Stimulated activated CD8-positive, alpha-beta memory T cell treated with anti-CD3 and anti-CD28 coated beads, Interleukin-15, amount 100 ng/mL, for 48 hours (primary cell): ENCODE measurements around the gene TUBB4B.
A peak's percentile ranks its signal among the peaks of the same experiment; 100 is the strongest.

Experiments used
- DNase-seq, 2 donors: peaks; one replicate each; pipeline ENCODE4 v3.0.0-alpha.2; 2020; ENCODE audit warnings: low read depth in 2 of 2

Gene TUBB4B

DNA sequence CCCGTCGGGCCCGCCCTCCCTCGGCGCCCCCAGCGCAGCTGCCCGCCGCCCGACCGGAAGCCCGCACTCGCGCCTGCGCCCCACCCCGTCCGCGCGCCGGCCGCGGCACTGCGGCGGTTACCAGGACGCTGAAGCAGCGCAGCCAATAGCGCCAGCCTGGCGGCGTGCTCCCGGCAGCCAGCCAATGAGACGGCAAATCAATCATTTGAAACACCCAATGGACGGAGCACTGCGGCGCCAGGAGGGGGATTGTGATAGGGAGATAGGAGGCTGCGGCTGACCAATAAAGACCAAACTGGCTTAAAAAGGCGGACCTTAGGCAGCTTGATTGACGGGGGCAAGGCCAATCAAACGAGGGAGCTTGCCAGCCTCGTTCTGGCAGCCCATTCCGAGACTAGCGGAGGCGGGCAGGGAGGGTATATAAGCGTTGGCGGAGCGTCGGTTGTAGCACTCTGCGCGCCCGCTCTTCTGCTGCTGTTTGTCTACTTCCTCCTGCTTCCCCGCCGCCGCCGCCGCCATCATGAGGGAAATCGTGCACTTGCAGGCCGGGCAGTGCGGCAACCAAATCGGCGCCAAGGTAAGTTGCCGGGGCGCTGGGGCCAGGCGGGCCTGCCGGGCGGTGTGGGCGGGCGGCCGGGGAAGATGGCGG is at the start of gene TUBB4B:
TUBB4B (plus strand) TSS at position 447 of the 649 bp plus-strand sequence; CDS start at position 521, 74 bp downstream.
- peak; percentile 97 to 98 for DNase-seq

DNA sequence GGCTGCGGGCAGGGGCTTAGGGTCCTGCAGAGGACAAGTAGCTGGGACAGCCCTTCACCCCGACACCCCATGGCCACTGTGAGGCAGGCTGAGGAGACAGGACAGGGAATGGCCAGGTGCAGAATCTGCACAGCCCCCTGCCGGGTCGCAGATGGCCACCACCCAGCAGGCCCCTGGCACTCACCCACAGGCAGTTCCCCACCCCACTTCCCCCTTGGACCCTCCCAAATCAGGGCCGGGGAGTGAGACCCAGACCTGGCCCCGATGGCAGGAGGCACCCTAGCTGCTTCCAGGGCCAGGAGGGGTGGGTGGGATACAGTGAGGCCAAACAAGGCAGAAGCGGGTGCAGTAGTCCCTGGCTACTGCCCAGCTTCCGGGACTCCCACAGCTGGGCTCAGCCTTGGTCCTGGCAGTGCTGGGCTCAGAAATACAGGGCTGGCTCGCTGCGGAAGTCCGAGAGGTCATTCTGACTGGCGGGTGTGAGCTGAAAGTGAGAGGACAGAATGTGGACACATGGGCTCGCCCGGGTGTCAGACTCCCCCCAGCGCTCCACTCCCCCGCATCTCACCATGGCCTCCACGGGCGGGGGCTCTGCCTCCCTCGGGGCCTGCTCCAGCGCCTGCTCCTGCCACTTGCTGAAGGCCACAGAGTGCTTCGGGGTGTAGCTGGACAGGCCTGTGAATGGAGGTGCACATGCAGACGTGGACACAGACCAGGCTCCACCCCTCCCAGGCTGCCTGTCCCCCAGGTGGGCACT is 49.2 kb upstream of the TUBB4B start:
- DNase-seq = no peak

DNA sequence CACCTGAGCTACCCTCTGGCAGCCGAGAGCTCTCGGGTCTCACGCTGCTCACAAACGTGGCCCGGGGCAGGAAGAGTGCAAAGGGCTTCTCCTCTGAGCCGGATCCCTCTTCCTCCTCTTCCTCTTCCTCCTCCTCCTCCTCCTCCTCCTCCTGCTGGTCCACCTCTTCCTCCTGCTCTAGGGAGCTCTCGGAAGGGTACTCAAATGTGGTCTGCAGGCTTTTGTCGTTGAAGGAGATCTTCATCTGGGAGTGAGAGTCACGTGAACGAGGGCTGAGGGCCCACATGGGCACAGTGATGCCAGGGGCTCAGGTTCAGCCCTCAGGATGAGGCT is 48.7 kb upstream of the TUBB4B start:
- no peak for DNase-seq

DNA sequence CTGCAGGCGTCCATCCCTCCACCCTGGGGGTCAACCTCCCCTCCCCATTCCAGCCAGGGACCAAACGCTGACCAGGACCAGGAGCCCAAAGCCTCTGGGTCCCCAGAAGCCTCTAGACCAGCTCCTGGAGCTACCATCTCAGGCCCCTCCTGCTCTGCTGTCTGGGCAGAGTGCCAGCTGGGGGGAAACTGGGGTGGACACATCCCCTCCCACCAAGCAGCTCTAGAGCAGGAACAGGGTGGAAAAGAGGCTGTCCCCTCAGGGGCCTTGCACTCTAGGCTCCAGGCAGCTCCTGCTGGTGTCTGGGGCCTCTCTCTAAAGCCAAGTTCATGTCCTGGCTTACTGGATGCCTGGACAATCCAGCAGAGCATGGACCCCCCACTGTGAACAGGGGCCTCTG is 48.2 kb upstream of the TUBB4B start:
- DNase-seq = no peak

DNA sequence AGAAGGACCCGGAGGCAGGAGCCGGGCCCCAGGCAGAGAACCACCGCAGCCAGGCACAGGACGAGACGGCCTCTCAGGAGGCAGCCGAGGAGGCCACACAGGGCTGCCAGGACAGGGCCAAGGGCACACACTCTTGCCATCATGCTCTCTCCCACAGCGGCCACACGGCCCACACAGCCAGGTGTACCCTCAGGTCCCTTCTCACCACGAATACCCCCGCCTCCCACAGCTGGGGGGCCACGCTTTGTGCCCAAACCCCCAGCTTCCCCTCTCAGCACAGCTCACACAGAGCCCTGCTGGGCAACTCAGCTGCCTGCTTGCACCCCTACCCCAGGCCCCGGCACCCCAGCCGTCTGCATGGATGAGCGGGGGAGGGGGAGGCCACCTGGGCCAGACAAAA is 47.3 kb upstream of the TUBB4B start:
- DNase-seq = no peak

DNA sequence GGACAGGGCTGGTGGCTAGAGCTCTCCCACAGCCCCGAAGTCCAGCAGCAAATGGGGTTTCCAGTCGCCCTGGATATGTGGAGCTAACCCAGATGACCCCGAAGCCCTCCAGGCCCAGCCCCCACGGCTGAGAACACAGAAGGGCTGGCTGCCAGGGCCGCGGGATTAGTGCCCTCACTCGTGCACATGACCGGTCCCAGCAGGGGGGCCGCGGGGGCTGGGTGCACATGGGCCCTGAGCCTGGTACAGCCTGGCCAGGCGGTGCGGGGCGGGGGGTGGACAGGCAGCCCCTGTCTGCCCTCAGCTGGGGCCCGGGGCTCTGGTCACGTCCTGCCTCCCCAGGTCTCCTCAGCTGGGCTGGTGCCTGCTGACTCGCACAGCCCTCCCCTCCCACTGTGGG is 46.7 kb upstream of the TUBB4B start:
- DNase-seq = no peak

DNA sequence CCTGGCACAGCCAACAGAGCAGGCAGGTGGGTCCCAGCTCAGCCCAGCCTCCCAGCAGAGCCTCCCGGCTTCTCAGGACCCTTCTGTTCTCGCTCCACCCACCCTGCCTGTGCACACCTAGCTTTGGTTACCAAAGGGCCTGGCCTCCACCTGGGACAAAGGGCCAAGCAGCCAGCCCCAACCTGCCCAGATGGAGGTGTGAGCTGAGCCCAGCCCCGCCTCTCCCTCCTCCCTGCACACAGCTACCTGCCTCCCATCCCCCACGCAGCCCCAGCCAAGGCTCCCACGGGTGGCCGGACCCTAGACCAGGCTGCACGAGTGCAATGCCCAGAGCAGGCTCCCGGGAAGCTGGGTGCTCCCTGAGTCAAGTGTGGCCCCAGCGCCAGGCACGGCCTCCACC is 46.2 kb upstream of the TUBB4B start:
- no peak for DNase-seq

DNA sequence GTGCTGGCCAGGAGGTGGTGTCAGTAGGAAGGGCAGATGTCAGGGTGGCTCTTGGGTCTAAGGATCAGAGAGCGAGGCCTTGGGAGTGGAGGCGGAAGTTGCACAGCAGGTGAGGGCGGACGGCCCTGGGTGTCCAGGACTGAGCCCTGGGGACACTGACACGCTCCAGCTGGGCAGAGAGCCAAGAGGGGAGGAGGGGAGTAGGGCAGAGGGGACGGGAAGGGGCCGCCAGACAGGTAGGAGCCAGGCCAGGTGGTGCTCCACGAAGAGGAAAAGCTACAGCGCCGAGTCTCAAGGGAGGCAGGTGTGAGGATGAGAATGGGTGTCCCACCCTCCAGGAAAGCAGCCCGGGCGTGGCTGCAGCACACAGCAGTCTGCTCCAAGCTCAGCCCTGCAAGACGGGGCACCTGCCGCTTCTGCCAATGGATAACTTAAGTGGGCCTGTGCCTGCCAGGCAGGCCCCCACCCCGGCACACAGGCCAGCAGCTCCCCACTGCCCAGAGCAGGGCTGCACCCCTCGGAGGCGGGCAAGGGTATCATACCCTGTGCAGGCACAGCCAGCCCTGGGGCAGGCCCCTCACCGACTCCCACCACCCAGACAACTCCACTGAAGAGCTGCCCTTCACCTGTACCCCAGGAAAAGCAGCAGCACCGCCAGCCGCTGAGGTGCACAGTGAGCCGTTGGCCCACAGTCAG is 45.4 kb upstream of the TUBB4B start:
- DNase-seq = no peak

DNA sequence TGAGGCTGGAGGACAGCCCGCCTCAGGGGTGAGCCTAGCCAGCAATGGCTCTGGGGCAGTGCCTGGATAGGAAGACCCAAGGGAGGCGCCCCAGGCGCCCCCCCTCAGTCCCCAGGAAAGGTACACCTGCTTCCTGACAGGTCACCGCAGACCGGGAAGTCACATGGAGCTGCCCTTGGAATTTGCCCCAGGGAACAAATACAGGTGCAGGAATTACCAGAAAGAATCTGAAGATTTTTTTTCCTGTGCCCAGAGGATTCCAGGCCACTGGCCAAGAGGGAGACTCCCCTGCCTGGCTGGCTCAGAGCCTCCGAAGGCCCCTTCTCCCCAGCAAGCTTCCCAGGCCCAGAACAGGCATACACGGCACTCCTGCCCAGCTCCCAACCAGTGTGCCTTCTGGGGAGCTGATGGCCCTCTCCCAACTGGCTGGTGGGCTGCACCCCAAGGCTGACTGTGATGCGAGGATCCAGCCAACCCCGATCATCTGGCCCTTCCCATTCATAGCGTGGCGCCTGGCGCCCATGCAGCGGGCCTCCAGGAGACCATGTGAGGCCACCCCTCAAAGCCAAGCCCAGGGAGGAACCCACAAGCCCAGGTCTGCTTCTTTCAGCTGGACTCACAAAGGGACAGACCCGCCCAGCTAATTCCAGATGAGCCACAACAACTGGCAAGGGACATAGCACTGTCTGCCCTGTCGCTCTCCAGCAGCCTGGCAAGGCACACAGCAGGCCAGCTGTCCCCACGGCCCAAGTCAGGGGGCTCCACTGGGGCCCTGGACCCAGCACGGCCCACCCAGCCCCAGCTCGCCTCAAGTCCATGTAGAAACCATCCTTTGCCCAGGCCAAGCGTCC is 42.8 kb upstream of the TUBB4B start:
- no peak for DNase-seq

DNA sequence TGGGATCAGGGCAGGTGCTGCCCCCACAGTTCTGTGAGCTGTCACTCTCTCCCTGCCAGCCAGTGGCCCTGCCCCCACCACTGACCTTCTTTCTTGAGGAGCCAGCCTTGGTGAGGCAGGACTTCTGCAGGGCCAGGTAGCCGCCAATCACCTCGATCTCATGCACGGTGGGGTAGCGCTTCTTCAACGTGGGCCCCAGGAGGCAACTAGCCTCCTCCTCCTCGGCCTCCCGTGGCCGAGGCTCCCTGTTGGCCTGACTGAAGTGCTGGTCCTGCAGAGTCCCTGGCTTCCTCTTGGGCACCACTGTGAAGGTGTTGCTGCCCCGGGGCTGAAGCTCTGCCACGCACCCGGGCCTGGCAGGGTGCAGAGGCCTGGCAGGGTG is 42.2 kb upstream of the TUBB4B start:
- no peak for DNase-seq

DNA sequence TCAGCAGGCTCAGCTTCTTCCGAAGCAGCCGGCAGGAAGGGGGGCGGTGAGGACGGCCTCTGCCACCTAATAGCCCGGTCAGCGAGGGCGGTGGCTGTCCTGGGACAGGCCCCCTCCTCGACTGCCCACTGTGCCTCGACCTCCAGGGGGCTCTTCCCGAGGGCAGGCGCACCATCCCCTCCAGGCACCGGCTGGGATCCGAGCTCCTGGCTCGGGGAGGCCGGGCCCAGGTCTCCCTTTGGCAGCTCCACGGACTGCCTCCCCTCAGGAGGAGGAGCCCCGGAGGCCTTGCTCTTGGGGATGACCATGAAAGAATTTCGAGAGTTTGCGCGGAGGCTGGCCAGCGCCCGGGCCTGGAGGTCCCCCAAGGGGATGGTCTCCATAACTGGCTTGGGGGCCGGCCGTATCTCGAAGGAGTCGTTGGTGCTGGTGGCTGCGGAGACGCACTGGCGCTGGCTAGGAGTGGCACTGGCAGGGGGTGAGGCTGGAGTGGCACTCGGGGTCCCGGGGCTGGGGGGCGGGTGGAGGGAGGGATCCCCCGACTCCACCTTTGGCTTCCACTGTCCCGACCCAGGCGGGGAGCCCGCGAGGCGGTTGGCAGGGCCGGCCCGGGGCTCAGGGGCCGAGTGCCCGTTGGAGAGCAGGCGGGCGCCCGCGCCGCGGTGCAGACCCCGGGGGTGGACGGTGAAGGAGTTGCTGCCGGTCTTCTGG is 41.5 kb upstream of the TUBB4B start:
- DNase-seq = no peak

DNA sequence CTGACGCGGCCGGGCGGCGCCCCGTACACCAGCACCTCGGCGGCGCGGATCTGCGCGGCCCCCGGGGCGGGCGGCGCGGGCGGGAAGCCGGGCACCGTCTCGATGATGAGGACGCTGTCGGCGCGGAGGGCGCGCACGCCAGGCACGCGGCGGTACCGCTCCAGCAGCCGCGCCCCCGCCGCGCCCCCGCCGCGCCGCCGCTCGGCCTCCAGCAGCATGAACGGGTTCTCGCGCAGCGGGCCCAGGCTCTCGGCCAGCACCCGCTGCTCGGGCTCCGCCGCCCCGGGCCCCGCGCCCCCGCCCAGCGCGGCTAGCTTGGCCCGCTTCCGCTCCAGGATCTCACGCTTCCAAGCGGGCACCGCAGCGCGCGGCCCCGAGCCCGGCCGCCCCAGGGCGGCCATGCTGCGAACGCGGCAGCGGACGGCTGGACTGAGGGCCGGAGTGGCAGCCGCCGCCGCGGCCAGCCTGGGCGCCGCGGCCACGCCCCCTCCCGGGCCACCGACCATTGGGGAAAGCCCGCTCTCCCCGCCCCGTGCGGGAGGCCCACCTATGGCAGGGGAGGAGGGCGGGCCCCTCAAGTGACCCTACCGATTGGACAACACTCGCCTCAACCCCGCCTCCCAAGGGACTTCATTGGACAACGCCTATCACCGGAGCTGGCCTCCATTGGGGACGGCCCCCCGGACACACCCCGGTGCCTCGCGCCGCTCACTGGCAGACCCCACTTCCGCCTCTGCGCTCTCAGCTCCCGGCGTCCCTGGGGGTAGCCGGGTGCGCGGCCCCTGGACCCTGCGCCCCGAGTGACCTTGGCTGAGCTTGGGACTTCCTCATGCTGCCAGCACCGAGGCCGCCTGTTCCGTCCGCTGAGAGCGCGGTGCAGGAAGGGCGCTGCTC is 40.5 kb upstream of the TUBB4B start, which contains the start of gene TPRN:
TPRN (minus strand) TSS at position 431 of the 894 bp plus-strand sequence; CDS start at position 401, 30 bp downstream.
- peak; percentile 98 to 99 for DNase-seq

DNA sequence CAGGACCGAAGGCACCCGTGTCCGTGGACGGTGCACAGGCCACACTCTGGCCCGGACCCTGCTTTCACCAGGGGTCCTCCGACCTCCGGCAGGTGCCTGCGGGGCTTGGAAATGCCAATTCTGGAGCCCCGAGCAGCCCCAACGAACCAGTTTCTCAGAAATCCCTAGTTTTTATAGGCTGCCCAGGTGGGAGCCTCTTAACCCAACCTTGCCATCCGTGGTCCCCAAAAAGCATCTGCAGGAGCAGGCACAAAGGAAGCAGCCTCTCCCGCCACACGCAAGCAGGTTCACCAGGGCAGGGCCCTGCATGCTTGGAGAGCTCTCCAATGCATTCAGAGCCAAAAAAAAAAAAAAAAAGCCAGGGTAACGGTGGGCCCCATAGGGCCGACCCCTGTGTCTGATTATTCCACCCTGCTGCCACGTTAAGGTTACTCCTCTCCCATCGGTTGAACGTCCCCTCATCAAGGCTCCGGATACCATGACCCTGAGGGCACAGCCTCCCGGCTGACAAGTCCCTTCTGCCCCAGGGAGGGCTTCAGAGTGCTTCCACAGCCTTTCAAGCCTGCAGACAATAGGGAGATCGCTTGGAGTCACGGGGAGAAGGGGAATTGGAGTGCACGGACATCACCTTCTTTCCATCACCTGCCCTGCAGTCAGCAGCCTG is 39.8 kb upstream of the TUBB4B start:
- no peak for DNase-seq

DNA sequence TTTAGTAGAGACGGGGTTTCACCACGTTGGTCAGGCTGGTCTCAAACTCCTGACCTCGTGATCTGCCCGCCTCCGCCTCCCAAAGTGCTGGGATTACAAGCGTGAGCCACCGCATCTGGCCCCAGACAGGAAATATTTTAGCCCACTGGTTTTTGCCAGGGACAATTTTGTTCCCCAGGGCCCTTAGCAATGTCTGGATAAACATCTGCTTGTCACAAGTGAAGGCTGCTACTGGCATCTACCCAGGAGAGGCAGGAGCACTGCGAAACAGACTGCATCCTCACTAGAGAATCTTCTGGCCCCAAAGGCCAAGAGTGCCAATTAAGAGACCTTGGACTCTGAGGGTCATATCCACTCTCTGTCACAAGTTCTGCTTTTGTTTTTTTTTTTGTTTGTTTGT is 38.1 kb upstream of the TUBB4B start:
- DNase-seq = no peak

DNA sequence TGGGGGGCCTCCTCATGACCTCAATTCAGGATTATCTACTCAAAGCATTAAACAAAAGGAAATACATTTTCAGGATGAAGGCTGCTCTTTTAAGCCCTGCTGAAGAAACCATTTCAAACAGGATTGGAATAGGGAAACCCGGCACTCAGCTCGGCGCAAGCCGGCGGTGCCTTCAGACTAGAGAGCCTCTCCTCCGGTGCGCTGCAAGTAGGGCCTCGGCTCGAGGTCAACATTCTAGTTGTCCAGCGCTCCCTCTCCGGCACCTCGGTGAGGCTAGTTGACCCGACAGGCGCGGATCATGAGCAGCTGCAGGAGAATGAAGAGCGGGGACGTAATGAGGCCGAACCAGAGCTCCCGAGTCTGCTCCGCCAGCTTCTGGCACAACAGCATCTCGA is 36.4 kb upstream of the TUBB4B start:
- DNase-seq = no peak

DNA sequence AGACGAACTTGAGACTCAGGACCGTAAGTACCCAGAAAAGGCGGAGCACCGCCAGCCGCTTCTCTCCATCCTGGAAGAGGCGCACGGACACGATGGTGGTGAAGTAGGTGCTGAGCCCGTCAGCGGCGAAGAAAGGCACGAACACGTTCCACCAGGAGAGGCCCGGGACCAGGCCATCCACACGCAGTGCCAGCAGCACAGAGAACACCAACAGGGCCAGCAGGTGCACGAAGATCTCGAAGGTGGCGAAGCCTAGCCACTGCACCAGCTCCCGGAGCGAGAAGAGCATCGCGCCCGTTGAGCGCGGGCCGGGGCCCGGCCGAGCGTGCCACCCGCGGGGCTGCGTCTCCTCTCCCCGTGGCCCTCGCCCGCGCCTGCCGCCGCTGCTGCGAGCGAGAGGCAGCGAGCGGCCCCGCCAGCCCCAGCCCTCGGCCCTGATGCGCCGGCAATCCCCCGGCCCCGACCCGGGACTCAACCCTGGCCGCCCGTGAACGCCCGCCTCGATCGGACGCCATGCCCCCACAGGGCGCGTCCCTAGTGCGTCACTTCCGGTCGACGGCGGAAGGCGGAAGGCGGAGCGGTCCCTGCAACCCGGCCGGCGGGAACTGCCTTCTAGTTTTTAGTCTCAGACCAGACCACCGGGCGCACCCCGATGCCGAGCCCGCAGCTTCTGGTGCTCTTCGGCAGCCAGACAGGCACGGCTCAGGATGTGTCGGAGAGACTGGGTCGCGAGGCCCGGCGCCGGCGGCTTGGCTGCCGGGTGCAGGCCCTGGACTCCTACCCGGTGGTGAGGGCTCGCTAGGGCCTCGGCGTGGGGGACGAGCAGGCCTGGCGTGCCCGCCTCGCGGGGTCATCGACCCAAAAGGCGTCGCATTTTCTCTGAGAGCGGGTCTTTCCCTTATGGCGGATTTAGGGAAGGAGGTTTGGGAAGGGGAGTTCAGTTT is 35.7 kb upstream of the TUBB4B start, which contains the start of the genes NDOR1 and TMEM203:
NDOR1 (plus strand) TSS at position 575 of the 944 bp plus-strand sequence; CDS start at position 653, 78 bp downstream.
TMEM203 (minus strand) TSS at position 523 of the 944 bp plus-strand sequence; CDS start at position 289, 234 bp downstream.
- peak; percentile 88 to 93 for DNase-seq

DNA sequence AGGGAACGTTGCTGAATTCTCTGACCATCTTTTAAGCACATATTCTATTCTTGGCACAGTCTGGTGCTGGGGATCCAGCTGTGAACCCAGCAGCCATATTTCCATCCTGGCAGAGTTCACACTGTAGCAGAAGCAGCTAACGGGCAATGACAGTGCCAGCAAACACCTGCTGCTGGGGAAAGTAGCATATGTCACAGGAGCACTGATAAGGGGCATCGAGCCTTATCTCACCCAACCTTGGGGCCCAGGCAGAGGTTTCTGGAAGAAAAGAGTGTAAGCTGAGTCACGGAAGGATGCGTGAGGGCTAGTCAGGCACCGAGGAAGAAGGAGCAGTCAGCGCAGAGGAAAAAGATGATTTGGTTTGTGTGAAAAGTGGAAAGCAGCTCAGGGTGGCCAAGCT is 34.5 kb upstream of the TUBB4B start:
- DNase-seq = no peak

DNA sequence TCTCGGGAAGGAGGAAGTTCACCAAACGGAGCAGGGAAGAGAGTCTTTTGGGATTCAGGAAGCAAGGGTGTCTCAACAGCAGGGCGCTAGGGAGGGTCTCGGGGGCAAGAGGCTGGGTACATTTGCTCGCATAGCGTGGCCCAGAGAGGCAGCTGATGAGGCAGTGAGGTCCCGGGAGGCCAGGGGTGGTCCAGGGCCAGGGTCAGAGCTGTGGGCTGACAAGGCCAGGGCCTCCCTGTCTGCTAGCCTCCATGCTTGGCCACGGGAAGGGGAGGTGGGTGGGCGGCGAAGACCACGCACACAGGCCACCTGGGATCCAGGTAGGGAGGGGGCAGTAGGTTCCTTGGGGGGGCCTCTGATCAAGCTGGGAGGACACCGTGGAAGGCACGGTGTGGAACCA is 29.6 kb upstream of the TUBB4B start:
- no peak for DNase-seq
